IMR-90 (cell line): ENCODE results near the gene AOX1. TPM values are rescaled to one million over a fixed set of nuclear protein-coding genes. Genes with fewer than 3 reads are reported as not detected.

Experiments
- ATAC-seq: fragments of 200-7000 bp; cut with Tn5 transposase; 2 replicates; pipeline ENCODE4 v1.9.1; 2020; ENCODE audit warnings: low read depth, mild to moderate bottlenecking, moderate library complexity
- BruUV-seq: library from RNA; stranded (reverse); fragments of 400-500 nt; replicated peaks from 2 replicates; lab custom pipeline; 2021; lab: Mats Ljungman, UMichigan
- CTCF ChIA-PET: fragments of 300-600 bp; formaldehyde crosslinking; extraction: SDS; loops from one replicate; lab custom pipeline; 2021; ENCODE audit warnings: antibody characterized with exemption; lab: Yijun Ruan, JAX
- POLR2A ChIA-PET: fragments of 300-600 bp; sonication (Branson Sonifier 250); formaldehyde crosslinking; loops from one replicate; lab custom pipeline; 2022; ENCODE audit warnings: antibody characterized with exemption; ENCODE audit not compliant: unreplicated experiment; lab: Charles Lee
- DNase-seq: peaks from one replicate; pipeline ENCODE4 v3.0.0; 2013
- H2AFZ ChIP-seq: replicated peaks from 2 replicates; pipeline ENCODE3; 2013; ENCODE audit warnings: low read length, mild to moderate bottlenecking; ENCODE audit not compliant: poor library complexity
- H2AK5ac ChIP-seq: 2 replicates; pipeline ENCODE4 v1.6.1; 2013; ENCODE audit warnings: low read depth, low read length, inconsistent platforms
- H2AK9ac ChIP-seq: replicated peaks from 2 replicates; pipeline ENCODE3; 2013; ENCODE audit warnings: mild to moderate bottlenecking, low read depth, low read length, moderate library complexity; ENCODE audit not compliant: poor library complexity
- H2BK120ac ChIP-seq: 2 replicates; pipeline ENCODE4 v1.6.1; 2013; ENCODE audit warnings: low read depth, low read length, inconsistent platforms
- H2BK15ac ChIP-seq: 3 replicates; pipeline ENCODE4 v1.6.1; 2013; ENCODE audit warnings: low read depth, low read length, inconsistent platforms
- H2BK20ac ChIP-seq: 2 replicates; pipeline ENCODE4 v1.6.1; 2013; ENCODE audit warnings: low read depth, mild to moderate bottlenecking, inconsistent platforms, low read length, moderate library complexity
- H2BK5ac ChIP-seq: 2 replicates; pipeline ENCODE4 v1.6.1; 2013; ENCODE audit warnings: mild to moderate bottlenecking, low read depth, low read length, inconsistent platforms; ENCODE audit not compliant: poor library complexity, severe bottlenecking
- H3K14ac ChIP-seq: replicated peaks from 2 replicates; pipeline ENCODE4 v1.6.1; 2013; ENCODE audit warnings: low read depth, low read length, inconsistent platforms
- H3K18ac ChIP-seq: 2 replicates; pipeline ENCODE4 v1.6.1; 2013; ENCODE audit warnings: low read depth, low read length, control low read depth
- H3K23ac ChIP-seq: 2 replicates; pipeline ENCODE4 v1.6.1; 2013; ENCODE audit warnings: low read depth, low read length, inconsistent platforms
- H3K27ac ChIP-seq: 2 replicates; pipeline ENCODE4 v1.5.1; 2013; ENCODE audit warnings: mild to moderate bottlenecking, control low read depth, low read length; ENCODE audit not compliant: insufficient read depth
- H3K27me3 ChIP-seq: 2 replicates; pipeline ENCODE4 v1.6.1; 2013; ENCODE audit warnings: low read length; ENCODE audit not compliant: control insufficient read depth, insufficient read depth
- H3K36me3 ChIP-seq: 2 replicates; pipeline ENCODE4 v1.6.1; 2013; ENCODE audit warnings: low read length, mixed read lengths; ENCODE audit not compliant: control insufficient read depth, insufficient read depth
- H3K4ac ChIP-seq: 2 replicates; pipeline ENCODE4 v1.6.1; 2013; ENCODE audit warnings: low read depth, low read length, inconsistent platforms
- H3K4me1 ChIP-seq: 2 replicates; pipeline ENCODE4 v1.6.1; 2013; ENCODE audit warnings: low read length, mixed read lengths; ENCODE audit not compliant: control insufficient read depth, insufficient read depth
- H3K4me2 ChIP-seq: 2 replicates; pipeline ENCODE4 v1.6.1; 2013; ENCODE audit warnings: low read depth, mild to moderate bottlenecking, control low read depth, low read length, moderate library complexity
- H3K4me3 ChIP-seq: 2 replicates; pipeline ENCODE4 v1.5.1; 2013; ENCODE audit warnings: low read depth, mild to moderate bottlenecking, control low read depth, low read length, moderate library complexity; ENCODE audit not compliant: insufficient read depth
- H3K56ac ChIP-seq: 2 replicates; pipeline ENCODE4 v1.6.1; 2013; ENCODE audit warnings: low read length, inconsistent platforms; ENCODE audit not compliant: insufficient read depth; ENCODE audit errors: extremely low read depth
- H3K79me1 ChIP-seq, 2 experiments: 2 replicates each; pipeline ENCODE4 v1.6.1; 2013; ENCODE audit warnings: low read length in 2 of 2, inconsistent platforms in 1 of 2, low read depth in 1 of 2
- H3K9ac ChIP-seq: 2 replicates; pipeline ENCODE4 v1.6.1; 2013; ENCODE audit warnings: low read depth, low read length, control low read depth
- H3K9me1 ChIP-seq: 2 replicates; pipeline ENCODE4 v1.6.1; 2013; ENCODE audit warnings: low read length, inconsistent platforms; ENCODE audit not compliant: insufficient read depth
- H3K9me3 ChIP-seq: 2 replicates; pipeline ENCODE4 v1.6.1; 2013; ENCODE audit warnings: low read length; ENCODE audit not compliant: control insufficient read depth, insufficient read depth
- H4K20me1 ChIP-seq: 2 replicates; pipeline ENCODE4 v1.6.1; 2013; ENCODE audit warnings: low read length, inconsistent platforms; ENCODE audit not compliant: insufficient read depth
- H4K5ac ChIP-seq: 2 replicates; pipeline ENCODE4 v1.6.1; 2013; ENCODE audit warnings: mild to moderate bottlenecking, low read depth, low read length, control low read depth
- H4K8ac ChIP-seq, 2 experiments: 2 replicates each; pipeline ENCODE4 v1.6.1; 2013; ENCODE audit warnings: low read depth in 2 of 2, low read length in 2 of 2, control low read depth in 1 of 2, inconsistent platforms in 1 of 2
- H4K91ac ChIP-seq: 2 replicates; pipeline ENCODE4 v1.6.1; 2013; ENCODE audit warnings: low read depth, low read length, inconsistent platforms; ENCODE audit not compliant: insufficient read depth
- CHD1 ChIP-seq: IDR thresholded peaks from 2 replicates; pipeline ENCODE4 v1.6.1; 2012; ENCODE audit warnings: low read depth, low read length, improper control_type of control experiment
- FOS ChIP-seq: fragments of 150-350 bp; IDR thresholded peaks from 2 replicates; pipeline ENCODE4 v1.6.1; 2016; ENCODE audit warnings: low read depth, low read length
- MXI1 ChIP-seq: IDR thresholded peaks from 2 replicates; pipeline ENCODE4 v1.6.1; 2012; ENCODE audit warnings: low read depth, mild to moderate bottlenecking, low read length, moderate library complexity, borderline replicate concordance
- NFE2L2 ChIP-seq: fragments of 150-350 bp; IDR thresholded peaks from 2 replicates; pipeline ENCODE4 v1.6.1; 2016; ENCODE audit warnings: low read depth, mild to moderate bottlenecking, low read length
- POLR2A ChIP-seq: IDR thresholded peaks from 2 replicates; pipeline ENCODE4 v1.6.1; 2012; ENCODE audit warnings: mild to moderate bottlenecking, low read depth, low read length
- RAD21 ChIP-seq: IDR thresholded peaks from 2 replicates; pipeline ENCODE4 v1.6.1; 2012; ENCODE audit warnings: low read length, improper control_type of control experiment
- RCOR1 ChIP-seq: IDR thresholded peaks from 2 replicates; pipeline ENCODE4 v1.6.1; 2012; ENCODE audit warnings: mild to moderate bottlenecking, low read length, improper control_type of control experiment; ENCODE audit not compliant: insufficient replicate concordance
- RFX5 ChIP-seq: IDR thresholded peaks from 2 replicates; pipeline ENCODE4 v1.8.0; 2012; ENCODE audit warnings: low read depth, mild to moderate bottlenecking, low read length, moderate library complexity
- SMC3 ChIP-seq: fragments of 150-350 bp; IDR thresholded peaks from 2 replicates; pipeline ENCODE4 v1.6.1; 2016; ENCODE audit warnings: low read depth, mild to moderate bottlenecking, antibody characterized with exemption, low read length, moderate library complexity
- WGBS, 2 experiments: methylation state at CpG; one replicate each; pipeline versions ENCODE4 v1.1.5 to v1.1.7; 2013; ENCODE audit warnings: missing lambda C conversion rate in 2 of 2; ENCODE audit not compliant: insufficient read length in 1 of 2; ENCODE audit errors: extremely low coverage in 2 of 2; 5-methylcytosine and 5-hydroxymethylcytosine counted together
- dilution Hi-C: fragments of 300-500 bp; cut with HindIII; formaldehyde crosslinking; loops from one replicate; pipeline ENCODE4 v1.14.3; 2018; ENCODE audit warnings: low sequenced_read_pairs; ENCODE audit not compliant: unreplicated experiment
- in situ Hi-C: fragments of 300-500 bp; cut with MboI; formaldehyde crosslinking; loops from 3 replicates; pipeline ENCODE4 v1.14.3; 2019; ENCODE audit warnings: low sequenced_read_pairs, inconsistent platforms, mixed read lengths
- intact Hi-C: fragments of 100-400 bp; cut with micrococcal nuclease; formaldehyde crosslinking; loops from 2 replicates; pipeline ENCODE4 v1.10.0; 2022
- polyA plus RNA-seq, 3 experiments: library from polyadenylated mRNA; depleted of rRNA; stranded (reverse); fragments of >200 nt; gene quantifications; 2 replicates each; pipeline ENCODE4 v1.2.3, GENCODE V29; 2012; ENCODE audit warnings: low replicate concordance in 1 of 3
- total RNA-seq: library from RNA; depleted of rRNA; stranded (reverse); fragments of >200 nt; gene quantifications from 2 replicates; pipeline ENCODE4 v1.2.3, GENCODE V29; 2012
- TF ChIP-seq, protein P1 (sequence below): fragments of 150-350 bp; IDR thresholded peaks from 2 replicates; pipeline ENCODE4 v1.6.1; 2017; ENCODE audit warnings: mild to moderate bottlenecking, antibody characterized with exemption, low read length, low read depth
- TF ChIP-seq, protein P2 (sequence below): conservative IDR thresholded peaks from 2 replicates; pipeline ENCODE4 v1.5.1; 2012; ENCODE audit warnings: mild to moderate bottlenecking, low read depth, low read length, improper control_type of control experiment

Gene AOX1
- total and polyA plus RNA-seq, 2 of the 4 experiments (the other 2 are of a cell fraction), result 21.7 to 59.9 TPM

DNA sequence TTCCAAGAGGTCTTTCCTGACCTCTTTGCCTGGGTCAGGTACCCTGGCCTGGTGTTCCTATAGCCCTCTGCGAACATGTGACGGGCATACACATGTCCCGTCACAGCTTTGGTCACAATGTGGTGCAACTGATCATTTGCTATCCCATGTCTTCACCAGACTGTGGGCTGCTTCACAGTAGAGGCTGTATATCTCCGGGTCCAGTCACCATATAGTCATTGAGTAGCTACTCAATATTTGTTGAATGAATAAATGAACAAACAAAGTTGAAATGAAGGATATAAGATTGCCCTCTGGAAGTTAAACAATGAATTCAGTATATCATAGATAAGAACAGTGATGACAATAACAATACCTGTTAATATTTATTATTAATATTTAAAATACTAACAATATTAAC, 16.8 kb downstream of the AOX1 start:
- CTCF ChIA-PET, result interaction anchor here (1.2 kb wide), 1 partner anchor 100 kb away, joined by 3 read pairs; no protein-coding TSS in a partner anchor
- Histone ChIP-seq H3K9me1 (0 out of 2 replicates have a peak, but pooled peaks cover 3% of the 10 kb centered on the region), H2BK120ac (0 out of 2 replicates have a peak overlapping the region, but pooled peaks have one; percentile 1), H2AK5ac (peak overlapping the region; percentile 42), H2BK15ac (peak overlapping the region; percentile 77; the same call in 1 of the 3 replicates), H4K8ac (no peak overlapping the region), H2BK20ac (peak overlapping the region; percentile 43; the same call in 1 of the 2 replicates), H2AFZ (no peak overlapping the region), H3K4me1 (peaks cover 17% of the 10 kb centered on the region), H4K5ac (no peak overlapping the region), H4K20me1 (no peaks in the 10 kb centered on the region), H3K4me3 (no peak overlapping the region), H3K56ac (no peak overlapping the region), H3K27me3 (no peaks in the 10 kb centered on the region), H4K91ac (no peak overlapping the region; the same call in 1 of the 2 replicates), H3K23ac (no peak overlapping the region), H3K9me3 (no peaks in the 10 kb centered on the region), H3K36me3 (no peaks in the 10 kb centered on the region), H3K4me2 (no peak overlapping the region), H3K14ac (no peak overlapping the region), H3K9ac (no peak overlapping the region), H2BK5ac (no peak overlapping the region), H2AK9ac (no peak overlapping the region), H3K79me1 (no peaks in the 10 kb centered on the region), H3K4ac (peak overlapping the region; percentile 15; the same call in 1 of the 2 replicates), H3K27ac (no peak overlapping the region), H3K18ac (no peak overlapping the region)
- WGBS, 2 experiments, result no CpG with 5 or more reads among the region's 4 CpGs
- dilution Hi-C loops, result no loop called here
- ATAC-seq (no peak), DNase-seq (no peak)
- in situ Hi-C loops, result no loop called here
- POLR2A ChIA-PET, result no interaction called here
- no TSS peak for BruUV-seq
- intact Hi-C loops, result no loop called here
- TF ChIP-seq RAD21, result no peak
- no peak for TF ChIP-seq RCOR1
- no peak for TF ChIP-seq CHD1
- no peak for TF ChIP-seq MXI1
- TF ChIP-seq SMC3, result no peak
- TF ChIP-seq, protein P1, sequence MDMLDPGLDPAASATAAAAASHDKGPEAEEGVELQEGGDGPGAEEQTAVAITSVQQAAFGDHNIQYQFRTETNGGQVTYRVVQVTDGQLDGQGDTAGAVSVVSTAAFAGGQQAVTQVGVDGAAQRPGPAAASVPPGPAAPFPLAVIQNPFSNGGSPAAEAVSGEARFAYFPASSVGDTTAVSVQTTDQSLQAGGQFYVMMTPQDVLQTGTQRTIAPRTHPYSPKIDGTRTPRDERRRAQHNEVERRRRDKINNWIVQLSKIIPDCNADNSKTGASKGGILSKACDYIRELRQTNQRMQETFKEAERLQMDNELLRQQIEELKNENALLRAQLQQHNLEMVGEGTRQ, result no peak
- TF ChIP-seq RFX5, result no peak
- TF ChIP-seq NFE2L2, result no peak
- TF ChIP-seq, protein P2, sequence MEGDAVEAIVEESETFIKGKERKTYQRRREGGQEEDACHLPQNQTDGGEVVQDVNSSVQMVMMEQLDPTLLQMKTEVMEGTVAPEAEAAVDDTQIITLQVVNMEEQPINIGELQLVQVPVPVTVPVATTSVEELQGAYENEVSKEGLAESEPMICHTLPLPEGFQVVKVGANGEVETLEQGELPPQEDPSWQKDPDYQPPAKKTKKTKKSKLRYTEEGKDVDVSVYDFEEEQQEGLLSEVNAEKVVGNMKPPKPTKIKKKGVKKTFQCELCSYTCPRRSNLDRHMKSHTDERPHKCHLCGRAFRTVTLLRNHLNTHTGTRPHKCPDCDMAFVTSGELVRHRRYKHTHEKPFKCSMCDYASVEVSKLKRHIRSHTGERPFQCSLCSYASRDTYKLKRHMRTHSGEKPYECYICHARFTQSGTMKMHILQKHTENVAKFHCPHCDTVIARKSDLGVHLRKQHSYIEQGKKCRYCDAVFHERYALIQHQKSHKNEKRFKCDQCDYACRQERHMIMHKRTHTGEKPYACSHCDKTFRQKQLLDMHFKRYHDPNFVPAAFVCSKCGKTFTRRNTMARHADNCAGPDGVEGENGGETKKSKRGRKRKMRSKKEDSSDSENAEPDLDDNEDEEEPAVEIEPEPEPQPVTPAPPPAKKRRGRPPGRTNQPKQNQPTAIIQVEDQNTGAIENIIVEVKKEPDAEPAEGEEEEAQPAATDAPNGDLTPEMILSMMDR, result no peak
- TF ChIP-seq FOS, result no peak
- TF ChIP-seq POLR2A, result no peak
